ENCODE data around the gene CD81. TPM values are rescaled to one million over a fixed set of nuclear protein-coding genes. Genes with fewer than 3 reads are reported as not detected.

The CD81 gene
- total RNA-seq, 1 experiment from 2014 or later: 237 TPM

DNA sequence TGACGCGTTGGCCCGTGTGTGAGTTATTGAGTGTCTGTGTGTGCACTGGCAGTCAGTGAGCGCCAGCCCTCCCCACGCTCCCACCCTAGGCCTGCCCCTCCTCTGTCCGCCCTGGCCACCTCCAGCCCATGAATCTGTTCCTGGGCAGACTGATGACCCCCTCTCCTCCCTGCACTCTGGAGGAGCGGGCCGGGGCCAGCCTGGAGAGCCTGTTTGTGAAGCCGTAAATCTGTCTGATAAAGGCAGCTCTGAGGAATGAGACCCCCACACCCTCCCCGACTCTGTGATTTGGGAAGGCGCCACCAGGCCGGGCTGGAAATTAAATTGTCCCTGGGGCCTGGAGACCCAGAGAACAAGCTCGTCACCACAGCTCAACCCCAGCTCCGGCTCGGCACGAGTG is 32.0 kb downstream of the CD81 start:
- H3K9me3 Mint-ChIP-seq: no peaks in the 10 kb centered on the region
- H3K27ac Mint-ChIP-seq: no peak overlapping the region
- H3K4me1 Mint-ChIP-seq: no peaks in the 10 kb centered on the region
- ChIA-PET CTCF (interaction anchor here (0.5 to 2.7 kb wide), 4 partner anchors 8 to 576 kb away, joined by 3 to 22 read pairs (median 8); partner anchors contain the start of gene TSSC4), POLR2A (no interaction called here)
- H3K27me3 Mint-ChIP-seq (ENCODE audit: low read depth): no peaks in the 10 kb centered on the region
- no peak for TF ChIP-seq ZNF512 (CRISPR knock-in tag; IDR thresholded peaks at IDR 0.05; ENCODE audit: borderline replicate concordance)
- TF ChIP-seq NR2C2 (CRISPR knock-in tag; IDR thresholded peaks at IDR 0.05): no peak
- no peak for TF ChIP-seq SMAD4 (CRISPR knock-in tag; IDR thresholded peaks at IDR 0.05)
- no peak for TF ChIP-seq RORB (CRISPR knock-in tag; IDR thresholded peaks at IDR 0.05)
- no peak for TF ChIP-seq IRF1 (CRISPR knock-in tag; IDR thresholded peaks at IDR 0.05)
- no peak for TF ChIP-seq ESRRA (CRISPR knock-in tag; IDR thresholded peaks at IDR 0.05; ENCODE audit: borderline replicate concordance)
- TF ChIP-seq AFF4 (CRISPR knock-in tag; IDR thresholded peaks at IDR 0.05; ENCODE audit: borderline replicate concordance): no peak
- no peak for TF ChIP-seq ZNF232 (CRISPR knock-in tag; IDR thresholded peaks at IDR 0.05)
- TF ChIP-seq ZNF532 (CRISPR knock-in tag; IDR thresholded peaks at IDR 0.05; ENCODE audit: borderline replicate concordance): no peak
- no peak for TF ChIP-seq ZNF671 (CRISPR knock-in tag; IDR thresholded peaks at IDR 0.05)
- no peak for TF ChIP-seq ARID4B (CRISPR knock-in tag; IDR thresholded peaks at IDR 0.05; ENCODE audit: borderline replicate concordance)
- TF ChIP-seq, protein P1, sequence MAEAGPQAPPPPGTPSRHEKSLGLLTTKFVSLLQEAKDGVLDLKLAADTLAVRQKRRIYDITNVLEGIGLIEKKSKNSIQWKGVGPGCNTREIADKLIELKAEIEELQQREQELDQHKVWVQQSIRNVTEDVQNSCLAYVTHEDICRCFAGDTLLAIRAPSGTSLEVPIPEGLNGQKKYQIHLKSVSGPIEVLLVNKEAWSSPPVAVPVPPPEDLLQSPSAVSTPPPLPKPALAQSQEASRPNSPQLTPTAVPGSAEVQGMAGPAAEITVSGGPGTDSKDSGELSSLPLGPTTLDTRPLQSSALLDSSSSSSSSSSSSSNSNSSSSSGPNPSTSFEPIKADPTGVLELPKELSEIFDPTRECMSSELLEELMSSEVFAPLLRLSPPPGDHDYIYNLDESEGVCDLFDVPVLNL (CRISPR knock-in tag; IDR thresholded peaks at IDR 0.05; ENCODE audit: borderline replicate concordance, low read depth): no peak
- TF ChIP-seq ETV6 (CRISPR knock-in tag; IDR thresholded peaks at IDR 0.05): no peak
- TF ChIP-seq ZNF121 (CRISPR knock-in tag; IDR thresholded peaks at IDR 0.05): no peak
- no peak for TF ChIP-seq FOXP1 (CRISPR knock-in tag; IDR thresholded peaks at IDR 0.05; ENCODE audit: borderline replicate concordance)
- TF ChIP-seq ZBTB43 (CRISPR knock-in tag; IDR thresholded peaks at IDR 0.05): no peak
- no peak for TF ChIP-seq ZNF423 (CRISPR knock-in tag; IDR thresholded peaks at IDR 0.05)
- TF ChIP-seq MYBL2 (CRISPR knock-in tag; IDR thresholded peaks at IDR 0.05): no peak
- no peaks in the 10 kb centered on the region for H3K36me3 Mint-ChIP-seq
- DNase-seq (ENCODE audit: low spot score): no peak
- H3K4me3 Mint-ChIP-seq: no peak overlapping the region
- ATAC-seq: no peak

Measured in WTC11 (cell line).